ENCODE measurements around the gene DLK2. TPM values are rescaled to one million over a fixed set of nuclear protein-coding genes. Genes with fewer than 3 reads are reported as not detected.
"Not testable (repeated sequence)": the region's sequence is repeated elsewhere in the genome, so short reads cannot be mapped to it uniquely, and the experiment has no call there.

Gene DLK2
- total and polyA plus RNA-seq, 4 experiments from 2014 or later: 0.33 to 1.4 (median 0.87) TPM

GRCh38 chr6:43425083-43425482 lies 30.3 kb downstream of the DLK2 start:
- CTCF ChIA-PET (ENCODE audit: partially characterized antibody); intact Hi-C loops (cut with micrococcal nuclease); H3K36me3 ChIP-seq (ENCODE audit: insufficient read depth, low read length); H3K27ac ChIP-seq (ENCODE audit: low read depth, low read length); H3K27ac Mint-ChIP-seq; POLR2A ChIA-PET (ENCODE audit: partially characterized antibody); H3K9me3 Mint-ChIP-seq; DNase-seq; H3K9me3 ChIP-seq (ENCODE audit: control insufficient read depth in 1 of 2, low read length in 2 of 2); H3K4me3 ChIP-seq (ENCODE audit: low read length in 2 of 2); H3K27me3 ChIP-seq (ENCODE audit: insufficient read depth, low read length); H3K4me3 Mint-ChIP-seq; H3K36me3 Mint-ChIP-seq; H3K27me3 Mint-ChIP-seq: not testable (repeated sequence)
- peaks cover 26% of the 10 kb centered on the region for H3K4me1 ChIP-seq (ENCODE audit: insufficient read depth, low read length)
- peaks cover 15 to 24% (median 20%) of the 10 kb centered on the region in 4 donors for H3K4me1 Mint-ChIP-seq

GRCh38 chr6:43421831-43422230 lies 33.5 kb downstream of the DLK2 start:
- Histone ChIP-seq H3K9me3 (ENCODE audit: control insufficient read depth in 1 of 2, low read length in 2 of 2) (no peaks in the 10 kb centered on the region), H3K4me1 (ENCODE audit: insufficient read depth, low read length) (peaks cover 2% of the 10 kb centered on the region), H3K36me3 (ENCODE audit: insufficient read depth, low read length) (no peaks in the 10 kb centered on the region), H3K27me3 (ENCODE audit: insufficient read depth, low read length) (no peaks in the 10 kb centered on the region), H3K27ac (ENCODE audit: low read depth, low read length) (no peak overlapping the region), H3K4me3 (ENCODE audit: low read length in 2 of 2) (no peak overlapping the region)
- DNase-seq: no peak
- H3K4me3 Mint-ChIP-seq: no peak overlapping the region
- intact Hi-C loops (cut with micrococcal nuclease): no loop called here
- no peak overlapping the region for H3K27ac Mint-ChIP-seq
- ChIA-PET CTCF (ENCODE audit: partially characterized antibody) (interaction anchor here (0.6 to 1.5 kb wide), 2 partner anchors 8 to 20 kb away, joined by 3 read pairs; no protein-coding TSS in a partner anchor), POLR2A (ENCODE audit: partially characterized antibody) (interaction anchor here (0.6 kb wide), 2 partner anchors 239 to 1373 kb away, joined by 3 read pairs; no protein-coding TSS in a partner anchor)
- no peaks in the 10 kb centered on the region for H3K36me3 Mint-ChIP-seq
- H3K4me1 Mint-ChIP-seq: peaks cover 0 to under 1% (median under 1%) of the 10 kb centered on the region in 4 donors
- H3K9me3 Mint-ChIP-seq: no peaks in the 10 kb centered on the region
- no peaks in the 10 kb centered on the region for H3K27me3 Mint-ChIP-seq

GRCh38 chr6:43420012-43420709 lies 35.2 kb downstream of the DLK2 start:
- CTCF ChIA-PET (ENCODE audit: partially characterized antibody): interaction anchor here (0.6 kb wide), 1 partner anchor 21 kb away, joined by 4 read pairs; no protein-coding TSS in a partner anchor
- POLR2A ChIA-PET (ENCODE audit: partially characterized antibody): no interaction called here
- no peak for DNase-seq
- Mint-ChIP-seq H3K4me1 (no peaks in the 10 kb centered on the region), H3K4me3 (no peak overlapping the region), H3K9me3 (no peaks in the 10 kb centered on the region), H3K27ac (no peak overlapping the region), H3K27me3 (peaks cover 0 to 3% of the 10 kb centered on the region in 2 donors), H3K36me3 (no peaks in the 10 kb centered on the region)
- Histone ChIP-seq H3K36me3 (ENCODE audit: insufficient read depth, low read length) (no peaks in the 10 kb centered on the region), H3K4me3 (ENCODE audit: low read length in 2 of 2) (no peak overlapping the region), H3K4me1 (ENCODE audit: insufficient read depth, low read length) (no peaks in the 10 kb centered on the region), H3K27me3 (ENCODE audit: insufficient read depth, low read length) (no peaks in the 10 kb centered on the region), H3K9me3 (ENCODE audit: control insufficient read depth in 1 of 2, low read length in 2 of 2) (no peaks in the 10 kb centered on the region), H3K27ac (ENCODE audit: low read depth, low read length) (no peak overlapping the region)
- intact Hi-C loops (cut with micrococcal nuclease): no loop called here

GRCh38 chr6:43416935-43417334 lies 38.4 kb downstream of the DLK2 start:
- Histone ChIP-seq H3K27me3 (ENCODE audit: insufficient read depth, low read length) (no peaks in the 10 kb centered on the region), H3K4me3 (ENCODE audit: low read length in 2 of 2) (no peak overlapping the region), H3K4me1 (ENCODE audit: insufficient read depth, low read length) (no peaks in the 10 kb centered on the region), H3K36me3 (ENCODE audit: insufficient read depth, low read length) (no peaks in the 10 kb centered on the region), H3K9me3 (ENCODE audit: control insufficient read depth in 1 of 2, low read length in 2 of 2) (no peaks in the 10 kb centered on the region), H3K27ac (ENCODE audit: low read depth, low read length) (no peak overlapping the region)
- no peaks in the 10 kb centered on the region for H3K4me1 Mint-ChIP-seq
- no peak overlapping the region for H3K4me3 Mint-ChIP-seq
- CTCF ChIA-PET (ENCODE audit: partially characterized antibody): no interaction called here
- intact Hi-C loops (cut with micrococcal nuclease): no loop called here
- H3K9me3 Mint-ChIP-seq: peaks cover 0 to 1% (median 0%) of the 10 kb centered on the region in 8 donors
- POLR2A ChIA-PET (ENCODE audit: partially characterized antibody): no interaction called here
- no peak for DNase-seq
- peaks cover 0 to 4% of the 10 kb centered on the region in 2 donors for H3K27me3 Mint-ChIP-seq
- no peak overlapping the region for H3K27ac Mint-ChIP-seq
- H3K36me3 Mint-ChIP-seq: no peaks in the 10 kb centered on the region

GRCh38 chr6:43415275-43415674 lies 40.1 kb downstream of the DLK2 start:
- not testable (repeated sequence) for H3K36me3 Mint-ChIP-seq; H3K27ac ChIP-seq (ENCODE audit: low read depth, low read length)

GRCh38 chr6:43413002-43413401 lies 42.3 kb downstream of the DLK2 start:
- peaks cover 4 to 8% of the 10 kb centered on the region in 2 donors for H3K27me3 Mint-ChIP-seq
- DNase-seq: no peak
- Histone ChIP-seq H3K27me3 (ENCODE audit: insufficient read depth, low read length) (no peaks in the 10 kb centered on the region), H3K4me1 (ENCODE audit: insufficient read depth, low read length) (no peaks in the 10 kb centered on the region), H3K36me3 (ENCODE audit: insufficient read depth, low read length) (no peaks in the 10 kb centered on the region), H3K9me3 (ENCODE audit: control insufficient read depth in 1 of 2, low read length in 2 of 2) (no peaks in the 10 kb centered on the region), H3K27ac (ENCODE audit: low read depth, low read length) (no peak overlapping the region), H3K4me3 (ENCODE audit: low read length in 2 of 2) (no peak overlapping the region)
- H3K36me3 Mint-ChIP-seq: peaks cover 0 to 3% of the 10 kb centered on the region in 2 donors
- H3K4me1 Mint-ChIP-seq: no peaks in the 10 kb centered on the region
- POLR2A ChIA-PET (ENCODE audit: partially characterized antibody): no interaction called here
- peaks cover 0 to 1% (median 0%) of the 10 kb centered on the region in 8 donors for H3K9me3 Mint-ChIP-seq
- H3K4me3 Mint-ChIP-seq: no peak overlapping the region
- H3K27ac Mint-ChIP-seq: no peak overlapping the region
- intact Hi-C loops (cut with micrococcal nuclease): no loop called here
- CTCF ChIA-PET (ENCODE audit: partially characterized antibody): no interaction called here

More at GRCh38 chr6:43415275-43415674, 40.1 kb downstream of the DLK2 start:
- H3K9me3 ChIP-seq (ENCODE audit: control insufficient read depth in 1 of 2, low read length in 2 of 2); DNase-seq; H3K4me1 ChIP-seq (ENCODE audit: insufficient read depth, low read length); H3K4me1 Mint-ChIP-seq; H3K27me3 ChIP-seq (ENCODE audit: insufficient read depth, low read length); POLR2A ChIA-PET (ENCODE audit: partially characterized antibody); H3K27me3 Mint-ChIP-seq; H3K4me3 ChIP-seq (ENCODE audit: low read length in 2 of 2); intact Hi-C loops (cut with micrococcal nuclease); H3K27ac Mint-ChIP-seq; H3K36me3 ChIP-seq (ENCODE audit: insufficient read depth, low read length); H3K9me3 Mint-ChIP-seq; H3K4me3 Mint-ChIP-seq: not testable (repeated sequence)
- CTCF ChIA-PET (ENCODE audit: partially characterized antibody): interaction anchor here (1.2 kb wide), 1 partner anchor 91 kb away, joined by 4 read pairs; no protein-coding TSS in a partner anchor

GRCh38 chr6:43412541-43412940 lies 42.8 kb downstream of the DLK2 start:
- H3K4me1 Mint-ChIP-seq: no peaks in the 10 kb centered on the region
- DNase-seq: no peak
- Histone ChIP-seq H3K27ac (ENCODE audit: low read depth, low read length) (no peak overlapping the region), H3K4me3 (ENCODE audit: low read length in 2 of 2) (no peak overlapping the region), H3K27me3 (ENCODE audit: insufficient read depth, low read length) (no peaks in the 10 kb centered on the region), H3K36me3 (ENCODE audit: insufficient read depth, low read length) (no peaks in the 10 kb centered on the region), H3K9me3 (ENCODE audit: control insufficient read depth in 1 of 2, low read length in 2 of 2) (no peaks in the 10 kb centered on the region), H3K4me1 (ENCODE audit: insufficient read depth, low read length) (no peaks in the 10 kb centered on the region)
- H3K9me3 Mint-ChIP-seq: peaks cover 0 to 1% (median 0%) of the 10 kb centered on the region in 8 donors
- POLR2A ChIA-PET (ENCODE audit: partially characterized antibody): no interaction called here
- peaks cover 0 to 4% of the 10 kb centered on the region in 2 donors for H3K36me3 Mint-ChIP-seq
- H3K27ac Mint-ChIP-seq: no peak overlapping the region
- CTCF ChIA-PET (ENCODE audit: partially characterized antibody): no interaction called here
- intact Hi-C loops (cut with micrococcal nuclease): no loop called here
- peaks cover 5 to 8% of the 10 kb centered on the region in 2 donors for H3K27me3 Mint-ChIP-seq
- H3K4me3 Mint-ChIP-seq: no peak overlapping the region
